B cell (primary cell): ENCODE measurements around the gene SORL1-AS1.

Source experiments
- ATAC-seq: fragments of 200-7000 bp; cut with Tn5 transposase; one replicate; pipeline ENCODE4 v1.10.0; 2021; ENCODE audit warnings: low read depth, mild to moderate bottlenecking, moderate number of reproducible peaks, moderate library complexity
- CTCF ChIA-PET: fragments of 350-600 bp; sonication (Branson Sonifier 250); formaldehyde crosslinking; loops from one replicate; lab custom pipeline; 2021; ENCODE audit warnings: antibody characterized with exemption, inconsistent platforms; lab: Charles Lee
- POLR2A ChIA-PET: fragments of 350-600 bp; sonication (Branson Sonifier 250); formaldehyde crosslinking; loops from one replicate; lab custom pipeline; 2021; ENCODE audit warnings: antibody characterized with exemption; lab: Charles Lee
- DNase-seq: peaks from one replicate; pipeline ENCODE4 v3.0.0; 2013
- H2AFZ ChIP-seq: 2 replicates; pipeline ENCODE4 v1.6.1; 2012; ENCODE audit warnings: mild to moderate bottlenecking, low read depth, low read length; ENCODE audit not compliant: insufficient read depth, poor library complexity, severe bottlenecking
- H3K27ac ChIP-seq, 2 donors: 1 replicate in 1 of 2; 2 replicates in 1 of 2; pipeline ENCODE4 v1.5.1; 2012 to 2013; ENCODE audit warnings: low read length in 2 of 2, mild to moderate bottlenecking in 2 of 2, moderate library complexity in 1 of 2
- H3K27me3 ChIP-seq, 4 experiments: fragments of 200-600 bp in 1 of 4; sonication (generic) in 1 of 4; replicated peaks in 1 of 4; 1 replicate in 2 of 4; 2 replicates in 2 of 4; pipeline versions ENCODE4 v1.6.1 to v1.7.0; 2013 to 2016; ENCODE audit warnings: low read length in 3 of 4, mild to moderate bottlenecking in 2 of 4, mixed read lengths in 1 of 4, moderate library complexity in 1 of 4; ENCODE audit not compliant: insufficient read depth in 4 of 4, control insufficient read depth in 3 of 4; ENCODE audit errors: control extremely low read depth in 1 of 4
- H3K36me3 ChIP-seq, 2 experiments: replicated peaks in 1 of 2; 1 replicate in 1 of 2; 2 replicates in 1 of 2; pipeline versions ENCODE4 v1.6.1 to v1.7.1; 2013; ENCODE audit warnings: low read length in 1 of 2; ENCODE audit not compliant: insufficient read depth in 2 of 2, control insufficient read depth in 1 of 2; ENCODE audit errors: control extremely low read depth in 1 of 2, extremely low read depth in 1 of 2
- H3K4me1 ChIP-seq, 2 donors: fragments of 200-600 bp in 1 of 2; sonication (generic) in 1 of 2; 1 replicate in 1 of 2; 2 replicates in 1 of 2; pipeline versions ENCODE4 v1.5.1 to v1.6.1; 2013 to 2017; ENCODE audit warnings: low read length in 2 of 2; ENCODE audit not compliant: control insufficient read depth in 2 of 2, insufficient read depth in 2 of 2
- H3K4me2 ChIP-seq: replicated peaks from 2 replicates; pipeline ENCODE3; 2012; ENCODE audit warnings: mild to moderate bottlenecking, low read depth, low read length; ENCODE audit not compliant: poor library complexity, severe bottlenecking
- H3K4me3 ChIP-seq, 5 experiments: fragments of 200-600 bp in 1 of 5; sonication (generic) in 1 of 5; 1 replicate in 3 of 5; 2 replicates in 2 of 5; pipeline versions ENCODE4 v1.5.1 to v1.7.0; 2011 to 2016; ENCODE audit warnings: low read length in 4 of 5, mild to moderate bottlenecking in 4 of 5, low read depth in 2 of 5, control low read depth in 1 of 5, moderate library complexity in 1 of 5; ENCODE audit not compliant: insufficient read depth in 1 of 5; ENCODE audit errors: control extremely low read depth in 1 of 5, extremely low read depth in 1 of 5
- H3K79me2 ChIP-seq: fragments of 200-600 bp; sonication (generic); one replicate; pipeline ENCODE4 v1.6.0; 2016; ENCODE audit warnings: low read length; ENCODE audit not compliant: control insufficient read depth, insufficient read depth
- H3K9ac ChIP-seq: fragments of 200-600 bp; sonication (generic); 2 replicates; pipeline ENCODE4 v1.6.1; 2017; ENCODE audit warnings: mild to moderate bottlenecking, low read length, moderate library complexity
- H3K9me3 ChIP-seq, 3 donors: one replicate each; pipeline versions ENCODE4 v1.6.1 to v1.7.1; 2013; ENCODE audit warnings: low read length in 2 of 3; ENCODE audit not compliant: control insufficient read depth in 2 of 3, insufficient read depth in 1 of 3; ENCODE audit errors: control extremely low read depth in 1 of 3
- H4K20me1 ChIP-seq: 2 replicates; pipeline ENCODE4 v1.6.0; 2012; ENCODE audit warnings: mild to moderate bottlenecking, low read length; ENCODE audit not compliant: insufficient read depth, control insufficient read depth, poor library complexity, severe bottlenecking
- H3K27ac Mint-ChIP-seq: one replicate; pipeline ENCODE4 v1.8.0; 2021; ENCODE audit warnings: mixed read lengths
- H3K27me3 Mint-ChIP-seq: one replicate; pipeline ENCODE4 v1.8.0; 2021; ENCODE audit warnings: mixed read lengths
- H3K4me1 Mint-ChIP-seq: one replicate; pipeline ENCODE4 v1.8.0; 2021; ENCODE audit warnings: mixed read lengths
- H3K4me3 Mint-ChIP-seq: one replicate; pipeline ENCODE4 v1.8.0; 2021; ENCODE audit warnings: mixed read lengths
- H3K9me3 Mint-ChIP-seq: one replicate; pipeline ENCODE4 v1.8.0; 2022; ENCODE audit warnings: mixed read lengths; ENCODE audit not compliant: insufficient read depth
- EZH2 ChIP-seq: IDR thresholded peaks from 2 replicates; pipeline ENCODE4 v1.6.1; 2012; ENCODE audit warnings: borderline replicate concordance, low read depth, mild to moderate bottlenecking, moderate library complexity, low read length; ENCODE audit not compliant: insufficient read depth, poor library complexity, severe bottlenecking
- WGBS: methylation state at CpG from one replicate; pipeline ENCODE4 v1.1.5; 2013; ENCODE audit warnings: missing lambda C conversion rate; ENCODE audit not compliant: insufficient coverage; 5-methylcytosine and 5-hydroxymethylcytosine counted together
- intact Hi-C: fragments of 100-400 bp; cut with micrococcal nuclease; formaldehyde crosslinking; loops from one replicate; pipeline ENCODE4 v1.10.0; 2022
- TF ChIP-seq, protein P1 (sequence below): fragments of 200-600 bp; IDR thresholded peaks from one replicate; pipeline ENCODE4 v1.8.0; 2022; ENCODE audit warnings: antibody characterized with exemption, mild to moderate bottlenecking

The SORL1-AS1 gene

DNA sequence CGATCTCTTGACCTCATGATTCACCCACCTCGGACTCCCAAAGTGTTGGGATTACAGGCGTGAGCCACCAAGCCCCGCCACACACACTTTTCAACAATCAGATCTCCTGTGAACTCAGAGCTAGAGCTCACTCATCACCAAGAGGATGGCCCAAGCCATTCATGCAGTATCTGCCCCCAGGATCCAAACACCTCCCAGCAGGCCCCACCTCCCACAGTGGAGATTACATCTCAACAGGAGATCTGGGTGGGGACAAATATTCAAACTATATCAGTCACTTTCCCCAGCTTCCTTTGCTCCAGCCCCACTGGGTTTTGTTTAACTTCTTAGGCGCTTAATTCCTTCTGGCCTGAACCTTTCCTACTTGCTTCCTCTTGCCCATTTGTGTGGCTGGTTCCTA is 26.9 kb downstream of the SORL1-AS1 start:
- no peak overlapping the region for H3K27ac ChIP-seq
- 100% methylated on average over 5 of the region's 5 CpGs for WGBS
- Mint-ChIP-seq H3K4me1 (peaks cover 78% of the 10 kb centered on the region), H3K9me3 (peaks cover 2% of the 10 kb centered on the region), H3K27ac (no peak overlapping the region), H3K4me3 (no peak overlapping the region), H3K27me3 (no peaks in the 10 kb centered on the region)
- no peaks in the 10 kb centered on the region for H3K27me3 ChIP-seq
- H3K4me3 ChIP-seq: no peak overlapping the region
- POLR2A ChIA-PET: interaction anchor here (1.5 kb wide), 1 partner anchor 58 kb away, joined by 6 read pairs; no protein-coding TSS in a partner anchor
- H3K9me3 ChIP-seq: peaks cover 0 to 4% (median 0%) of the 10 kb centered on the region in 3 donors
- H3K9ac ChIP-seq: no peak overlapping the region
- H3K4me2 ChIP-seq: no peak overlapping the region
- intact Hi-C loops: loop anchor here (5.0 kb wide), 1 partner anchor 36 kb away; no protein-coding TSS in a partner anchor
- no peaks in the 10 kb centered on the region for H3K36me3 ChIP-seq
- no peaks in the 10 kb centered on the region for H3K79me2 ChIP-seq
- ATAC-seq: no peak
- CTCF ChIA-PET: interaction anchor here (0.6 to 1.5 kb wide), 4 partner anchors 10 to 49 kb away, joined by 3 to 4 read pairs (median 4); no protein-coding TSS in a partner anchor
- no peak for DNase-seq
- TF ChIP-seq, protein P1, sequence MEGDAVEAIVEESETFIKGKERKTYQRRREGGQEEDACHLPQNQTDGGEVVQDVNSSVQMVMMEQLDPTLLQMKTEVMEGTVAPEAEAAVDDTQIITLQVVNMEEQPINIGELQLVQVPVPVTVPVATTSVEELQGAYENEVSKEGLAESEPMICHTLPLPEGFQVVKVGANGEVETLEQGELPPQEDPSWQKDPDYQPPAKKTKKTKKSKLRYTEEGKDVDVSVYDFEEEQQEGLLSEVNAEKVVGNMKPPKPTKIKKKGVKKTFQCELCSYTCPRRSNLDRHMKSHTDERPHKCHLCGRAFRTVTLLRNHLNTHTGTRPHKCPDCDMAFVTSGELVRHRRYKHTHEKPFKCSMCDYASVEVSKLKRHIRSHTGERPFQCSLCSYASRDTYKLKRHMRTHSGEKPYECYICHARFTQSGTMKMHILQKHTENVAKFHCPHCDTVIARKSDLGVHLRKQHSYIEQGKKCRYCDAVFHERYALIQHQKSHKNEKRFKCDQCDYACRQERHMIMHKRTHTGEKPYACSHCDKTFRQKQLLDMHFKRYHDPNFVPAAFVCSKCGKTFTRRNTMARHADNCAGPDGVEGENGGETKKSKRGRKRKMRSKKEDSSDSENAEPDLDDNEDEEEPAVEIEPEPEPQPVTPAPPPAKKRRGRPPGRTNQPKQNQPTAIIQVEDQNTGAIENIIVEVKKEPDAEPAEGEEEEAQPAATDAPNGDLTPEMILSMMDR: no peak
- TF ChIP-seq EZH2: no peak
- peaks cover 60 to 64% of the 10 kb centered on the region in 2 donors for H3K4me1 ChIP-seq
- no peaks in the 10 kb centered on the region for H4K20me1 ChIP-seq
- H2AFZ ChIP-seq: no peak overlapping the region

DNA sequence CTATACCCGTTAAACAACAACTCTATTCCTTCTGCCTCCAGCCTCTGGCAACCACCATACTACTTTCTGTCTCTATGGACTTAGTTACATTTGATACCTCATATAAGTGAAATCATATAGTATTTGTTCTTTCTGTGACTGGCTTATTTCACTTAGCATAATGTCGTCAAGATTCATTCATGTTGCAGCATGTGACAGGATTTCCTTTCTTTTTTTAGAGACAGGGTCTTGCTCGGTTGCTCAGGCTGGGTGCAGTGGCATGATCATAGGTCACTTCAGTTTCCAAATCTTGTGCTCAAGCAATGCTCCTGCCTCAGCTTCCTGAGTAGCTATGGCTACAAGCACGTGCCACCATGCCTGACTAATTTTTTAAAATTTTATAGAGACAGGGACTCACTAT is 30.1 kb downstream of the SORL1-AS1 start:
- Histone ChIP-seq H2AFZ (no peak overlapping the region), H3K4me1 (peaks cover 48% of the 10 kb centered on the region in 2 donors), H4K20me1 (no peaks in the 10 kb centered on the region), H3K9ac (peak overlapping the region; percentile 21), H3K9me3 (peaks cover 0 to 5% (median 0%) of the 10 kb centered on the region in 3 donors), H3K4me2 (peak overlapping the region; percentile 50), H3K79me2 (no peaks in the 10 kb centered on the region), H3K4me3 (peak overlapping the region in 1 of 5 experiments; percentile 18), H3K36me3 (no peaks in the 10 kb centered on the region), H3K27ac (peak overlapping the region; percentile 50 to 67), H3K27me3 (no peaks in the 10 kb centered on the region)
- peaks cover 73% of the 10 kb centered on the region for H3K4me1 Mint-ChIP-seq
- WGBS: 0% methylated on average over 3 of the region's 4 CpGs
- TF ChIP-seq EZH2: no peak
- TF ChIP-seq, protein P1: no peak
- H3K9me3 Mint-ChIP-seq: peaks cover 2% of the 10 kb centered on the region
- peak overlapping the region; percentile 61 for H3K27ac Mint-ChIP-seq
- ChIA-PET CTCF (interaction anchor here (0.8 kb wide), 1 partner anchor 86 kb away, joined by 3 read pairs; no protein-coding TSS in a partner anchor), POLR2A (interaction anchor here (0.5 kb wide), 1 partner anchor 44 kb away, joined by 5 read pairs; no protein-coding TSS in a partner anchor)
- H3K27me3 Mint-ChIP-seq: no peaks in the 10 kb centered on the region
- peak; percentile 64 for ATAC-seq
- intact Hi-C loops: loop anchor here (2.0 to 5.0 kb wide), 2 partner anchors 56 to 130 kb away; partner anchors contain the start of gene SC5D
- DNase-seq: peak; percentile 81
- H3K4me3 Mint-ChIP-seq: peak overlapping the region; percentile 63
